ENCODE results near the gene WDR47. TPM values are rescaled to one million over a fixed set of nuclear protein-coding genes. Genes with fewer than 3 reads are reported as not detected.

WDR47 gene
- total and polyA plus RNA-seq, 8 donors: 1.9 to 7.1 (median 4.2) TPM

DNA sequence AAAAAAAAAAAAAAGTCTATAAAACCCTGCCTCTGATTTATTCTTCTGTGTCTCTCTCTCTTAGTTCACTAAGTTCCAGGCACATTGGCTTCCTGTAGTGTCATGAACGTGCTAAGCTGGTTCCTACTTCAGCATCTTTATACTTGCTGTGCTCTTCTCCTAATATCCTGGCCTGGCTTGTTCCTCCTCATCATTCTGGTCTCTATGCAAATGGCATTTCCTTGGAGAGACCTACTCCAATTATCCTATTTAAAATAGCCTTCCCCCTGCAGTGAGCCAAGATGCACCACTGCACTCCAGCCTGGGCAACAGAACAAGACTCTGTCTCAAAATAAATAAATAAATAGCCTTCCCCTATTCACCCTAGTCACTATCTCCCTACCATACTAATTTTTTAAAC is 69.0 kb downstream of the WDR47 start:
- TF ChIP-seq, protein P1, sequence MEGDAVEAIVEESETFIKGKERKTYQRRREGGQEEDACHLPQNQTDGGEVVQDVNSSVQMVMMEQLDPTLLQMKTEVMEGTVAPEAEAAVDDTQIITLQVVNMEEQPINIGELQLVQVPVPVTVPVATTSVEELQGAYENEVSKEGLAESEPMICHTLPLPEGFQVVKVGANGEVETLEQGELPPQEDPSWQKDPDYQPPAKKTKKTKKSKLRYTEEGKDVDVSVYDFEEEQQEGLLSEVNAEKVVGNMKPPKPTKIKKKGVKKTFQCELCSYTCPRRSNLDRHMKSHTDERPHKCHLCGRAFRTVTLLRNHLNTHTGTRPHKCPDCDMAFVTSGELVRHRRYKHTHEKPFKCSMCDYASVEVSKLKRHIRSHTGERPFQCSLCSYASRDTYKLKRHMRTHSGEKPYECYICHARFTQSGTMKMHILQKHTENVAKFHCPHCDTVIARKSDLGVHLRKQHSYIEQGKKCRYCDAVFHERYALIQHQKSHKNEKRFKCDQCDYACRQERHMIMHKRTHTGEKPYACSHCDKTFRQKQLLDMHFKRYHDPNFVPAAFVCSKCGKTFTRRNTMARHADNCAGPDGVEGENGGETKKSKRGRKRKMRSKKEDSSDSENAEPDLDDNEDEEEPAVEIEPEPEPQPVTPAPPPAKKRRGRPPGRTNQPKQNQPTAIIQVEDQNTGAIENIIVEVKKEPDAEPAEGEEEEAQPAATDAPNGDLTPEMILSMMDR (IDR thresholded peaks at IDR 0.05): no peak
- no peak for DNase-seq
- WGBS, 2 donors: 95 to 100% methylated on average over 1 of the region's 1 CpG
- Histone ChIP-seq H3K27ac (no peak overlapping the region), H3K36me3 (peaks cover 0 to 13% (median 6%) of the 10 kb centered on the region in 3 donors), H3K9me3 (no peaks in the 10 kb centered on the region), H3K4me3 (no peak overlapping the region), H3K27me3 (no peaks in the 10 kb centered on the region), H3K4me1 (no peaks in the 10 kb centered on the region)
- ATAC-seq: no peak
- no peak for FAIRE-seq
- intact Hi-C loops (cut with DNase I): no loop called here

DNA sequence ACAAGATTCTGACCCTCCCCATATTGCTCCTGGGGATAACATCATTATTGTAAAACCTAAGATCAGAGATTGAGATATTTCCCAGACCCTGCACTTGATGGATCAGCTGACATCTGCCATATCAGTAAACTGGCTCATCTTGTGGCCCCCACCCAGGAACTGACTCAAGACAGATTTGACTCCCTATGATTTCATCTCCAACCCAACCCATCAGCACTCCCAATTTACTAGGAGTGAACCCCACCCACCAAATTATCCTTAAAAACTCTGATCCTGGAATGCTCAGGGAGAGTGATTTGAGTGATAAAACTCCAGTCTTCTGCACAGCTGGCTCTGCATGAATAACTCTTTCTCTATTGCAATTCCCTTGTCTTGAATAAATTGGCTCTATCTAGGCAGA is 72.6 kb downstream of the WDR47 start:
- TF ChIP-seq, protein P1 (IDR thresholded peaks at IDR 0.05): no peak
- Histone ChIP-seq H3K4me3 (no peak overlapping the region), H3K9me3 (no peaks in the 10 kb centered on the region), H3K27me3 (no peaks in the 10 kb centered on the region), H3K27ac (no peak overlapping the region), H3K4me1 (peaks cover 0 to under 1% (median 0%) of the 10 kb centered on the region in 3 donors), H3K36me3 (peaks cover 0 to 9% (median 6%) of the 10 kb centered on the region in 3 donors)
- ATAC-seq: no peak
- DNase-seq: no peak
- intact Hi-C loops (cut with DNase I): no loop called here
- FAIRE-seq: no peak

DNA sequence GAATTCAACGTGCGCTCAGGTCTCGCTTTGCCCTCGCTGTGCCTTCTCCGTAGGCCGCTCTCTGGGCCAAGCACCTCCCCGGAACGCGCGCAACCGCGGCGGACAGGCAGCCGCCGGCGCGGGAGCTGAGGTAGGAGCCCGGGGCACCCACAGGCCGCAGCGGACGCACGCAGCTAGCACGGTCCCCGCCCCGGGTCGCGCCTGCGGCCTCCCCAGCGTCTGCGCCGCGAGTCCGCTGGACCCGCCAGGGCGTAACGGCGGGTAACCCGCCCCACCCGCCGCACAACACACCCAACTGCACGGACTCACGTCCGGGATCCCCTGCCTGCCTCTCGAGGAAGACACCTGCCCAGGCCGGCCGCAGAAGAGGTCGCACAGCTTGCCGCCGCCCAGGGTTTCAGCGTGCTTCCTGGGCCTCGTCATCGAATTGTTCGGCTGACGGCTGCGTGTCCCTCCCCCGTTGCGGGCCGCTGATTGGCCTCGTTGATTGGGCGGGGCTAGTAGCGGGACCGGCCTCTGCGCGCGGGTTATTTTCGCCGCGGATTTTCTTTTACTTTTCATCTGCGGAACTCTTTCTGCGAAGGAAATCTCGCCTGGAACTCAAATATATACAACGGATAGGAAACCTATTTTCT is 78.7 kb downstream of the WDR47 start, which contains the start of gene CLCC1:
Gene CLCC1 (minus strand): TSS at position 433 of the 635 bp plus-strand sequence. CDS start 13,047 bp downstream, outside the sequence.
- TF ChIP-seq, protein P1 (IDR thresholded peaks at IDR 0.05): no peak
- Histone ChIP-seq H3K4me3 (peak within 1 kb of the TSS; percentile 66 to 92 (median 78)), H3K27me3 (no peaks in the 10 kb centered on the region), H3K36me3 (no peaks in the 10 kb centered on the region), H3K9me3 (no peaks in the 10 kb centered on the region), H3K4me1 (peaks cover 7 to 13% (median 13%) of the 10 kb centered on the region in 3 donors), H3K27ac (peak within 1 kb of the TSS; percentile 96 to 98 (median 98))
- DNase-seq: peak; percentile 91 to 95 (median 92)
- FAIRE-seq: no peak
- intact Hi-C loops (cut with DNase I): no loop called here
- 0% methylated on average over 52 to 72 of the region's 72 CpGs for WGBS, 2 donors
- peak; percentile 95 to 99 (median 97) for ATAC-seq

DNA sequence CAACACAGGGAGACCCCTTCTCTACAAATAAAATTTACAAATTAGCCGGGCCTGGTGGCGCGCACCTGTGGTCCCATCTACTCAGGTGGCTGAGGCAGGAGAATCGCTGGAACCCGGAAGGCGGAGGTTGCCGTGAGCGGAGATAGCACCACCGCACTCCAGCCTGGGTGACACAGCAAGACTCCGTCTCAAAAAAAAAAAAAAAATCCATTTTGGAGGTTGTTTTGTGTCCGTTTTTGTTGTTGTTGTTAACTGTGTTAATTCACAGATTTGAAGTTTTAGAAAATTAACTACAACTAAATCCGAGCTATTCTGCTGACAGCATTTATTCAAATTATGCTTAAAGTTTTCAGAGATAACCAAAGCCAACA is 79.2 kb downstream of the WDR47 start:
- H3K36me3 ChIP-seq: no peaks in the 10 kb centered on the region
- peak in 5 of 6 donors; percentile 36 to 70 (median 48) for DNase-seq
- H3K27ac ChIP-seq: peak overlapping the region; percentile 96 to 98 (median 98)
- no peaks in the 10 kb centered on the region for H3K27me3 ChIP-seq
- peak; percentile 53 to 65 (median 62) for ATAC-seq
- intact Hi-C loops (cut with DNase I): no loop called here
- WGBS, 2 donors: 2 to 5% methylated on average over 12 of the region's 12 CpGs
- no peaks in the 10 kb centered on the region for H3K9me3 ChIP-seq
- H3K4me1 ChIP-seq: peaks cover 7 to 13% (median 13%) of the 10 kb centered on the region in 3 donors
- peak overlapping the region; percentile 66 to 92 (median 78) for H3K4me3 ChIP-seq
- TF ChIP-seq, protein P1 (IDR thresholded peaks at IDR 0.05): no peak
- no peak for FAIRE-seq
